Neural cell (in vitro differentiated cells): ENCODE measurements around the gene NKX3-2. TPM values are rescaled to one million over a fixed set of nuclear protein-coding genes. Genes with fewer than 3 reads are reported as not detected.

ENCODE experiments used
- H2AFZ ChIP-seq: fragments of 200-600, 300-800 bp; sonication (generic), shearing (Covaris generic); 2 replicates; pipeline ENCODE4 v1.6.0; 2014; ENCODE audit warnings: low read depth, mild to moderate bottlenecking, antibody characterized with exemption, low read length, moderate library complexity
- H3F3A ChIP-seq: fragments of 200-600 bp; shearing (Covaris generic); 2 replicates; pipeline ENCODE4 v1.6.1; 2016; ENCODE audit warnings: mild to moderate bottlenecking, moderate library complexity, mixed read lengths, antibody characterized with exemption, low read length; ENCODE audit not compliant: insufficient read depth, poor library complexity, severe bottlenecking
- H3K27ac ChIP-seq: fragments of 200-600, 300-800 bp; sonication (generic), shearing (Covaris generic); 2 replicates; pipeline ENCODE4 v1.5.1; 2014; ENCODE audit warnings: mild to moderate bottlenecking, low read length, moderate library complexity
- H3K27me3 ChIP-seq: fragments of 300-800, 200-600 bp; sonication (generic), shearing (Covaris generic); 2 replicates; pipeline ENCODE4 v1.6.0; 2014; ENCODE audit warnings: mild to moderate bottlenecking, low read depth, low read length, moderate library complexity; ENCODE audit not compliant: insufficient read depth
- H3K36me3 ChIP-seq: fragments of 300-800, 200-600 bp; sonication (generic), shearing (Covaris generic); 2 replicates; pipeline ENCODE4 v1.5.1; 2014; ENCODE audit warnings: mild to moderate bottlenecking, antibody characterized with exemption, low read length, moderate library complexity; ENCODE audit not compliant: insufficient read depth
- H3K4me2 ChIP-seq: fragments of 300-800, 200-600 bp; sonication (generic), shearing (Covaris generic); 2 replicates; pipeline ENCODE4 v1.6.0; 2014; ENCODE audit warnings: mild to moderate bottlenecking, low read length
- H3K4me3 ChIP-seq: fragments of 300-800, 200-600 bp; sonication (generic), shearing (Covaris generic); 2 replicates; pipeline ENCODE4 v1.5.1; 2014; ENCODE audit warnings: mild to moderate bottlenecking, low read length, moderate library complexity
- H3K79me2 ChIP-seq: fragments of 200-600 bp; shearing (Covaris generic); replicated peaks from 2 replicates; pipeline ENCODE4 v1.6.0; 2014; ENCODE audit warnings: mild to moderate bottlenecking, low read length, moderate library complexity; ENCODE audit not compliant: insufficient read depth
- H3K9ac ChIP-seq: fragments of 300-800, 200-600 bp; sonication (generic), shearing (Covaris generic); 2 replicates; pipeline ENCODE4 v1.6.1; 2016; ENCODE audit warnings: mild to moderate bottlenecking, low read length, mixed read lengths
- H3K9me2 ChIP-seq: fragments of 200-600 bp; shearing (Covaris generic); 2 replicates; pipeline ENCODE4 v1.6.1; 2016; ENCODE audit warnings: mild to moderate bottlenecking, low read length, mixed read lengths; ENCODE audit not compliant: insufficient read depth
- H3K9me3 ChIP-seq: fragments of 200-600, 300-800 bp; sonication (generic), shearing (Covaris generic); 2 replicates; pipeline ENCODE4 v1.6.1; 2016; ENCODE audit warnings: mild to moderate bottlenecking, mixed run types, low read length, moderate library complexity, mixed read lengths
- H4K20me1 ChIP-seq: fragments of 200-600 bp; shearing (Covaris generic); 2 replicates; pipeline ENCODE4 v1.6.1; 2016; ENCODE audit warnings: mild to moderate bottlenecking, mixed run types; ENCODE audit not compliant: insufficient read depth
- EP300 ChIP-seq: fragments of 450-650 bp; conservative IDR thresholded peaks from 2 replicates; pipeline ENCODE4 v1.6.1; 2014; ENCODE audit warnings: antibody characterized with exemption, mild to moderate bottlenecking, moderate library complexity; ENCODE audit not compliant: poor library complexity, severe bottlenecking
- EZH2 ChIP-seq: fragments of 200-600, 300-800 bp; shearing (Covaris generic), sonication (generic); IDR thresholded peaks from 2 replicates; pipeline ENCODE4 v1.6.1; 2014; ENCODE audit warnings: antibody characterized with exemption, low read length, borderline replicate concordance, mild to moderate bottlenecking; ENCODE audit not compliant: insufficient read depth, poor library complexity, severe bottlenecking
- MXI1 ChIP-seq: fragments of 450-650 bp; conservative IDR thresholded peaks from 2 replicates; pipeline ENCODE4 v1.6.1; 2014; ENCODE audit warnings: antibody characterized with exemption, mild to moderate bottlenecking; ENCODE audit not compliant: poor library complexity, severe bottlenecking
- POLR2AphosphoS5 ChIP-seq: IDR thresholded peaks from 2 replicates; pipeline ENCODE4 v1.6.1; 2012
- RAD21 ChIP-seq: fragments of 450-650 bp; conservative IDR thresholded peaks from 2 replicates; pipeline ENCODE4 v1.6.1; 2014; ENCODE audit warnings: antibody characterized with exemption, mild to moderate bottlenecking, moderate library complexity
- SMC3 ChIP-seq: fragments of 450-650 bp; conservative IDR thresholded peaks from 2 replicates; pipeline ENCODE4 v1.6.1; 2014; ENCODE audit warnings: antibody characterized with exemption, mild to moderate bottlenecking, moderate library complexity; ENCODE audit not compliant: poor library complexity
- TAF1 ChIP-seq: IDR thresholded peaks from 2 replicates; pipeline ENCODE4 v1.6.1; 2012; ENCODE audit warnings: low read depth
- polyA plus RNA-seq: library from polyadenylated mRNA; depleted of rRNA; stranded (reverse); fragments of >200 nt; gene quantifications from 2 replicates; pipeline ENCODE4 v1.2.3, GENCODE V29; 2014
- TF ChIP-seq, protein P1 (sequence below): fragments of 450-650 bp; IDR thresholded peaks from 2 replicates; pipeline ENCODE4 v1.5.1; 2014; ENCODE audit warnings: antibody characterized with exemption, mild to moderate bottlenecking, moderate library complexity; ENCODE audit not compliant: poor library complexity, severe bottlenecking
- TF ChIP-seq, protein P2 (sequence below): IDR thresholded peaks from 2 replicates; pipeline ENCODE4 v1.6.1; 2012; ENCODE audit warnings: borderline replicate concordance

The NKX3-2 gene
- polyA plus RNA-seq, 1 donor from 2014 or later = not detected

GRCh38 chr4:13577660-13578059 is 33.4 kb upstream of the NKX3-2 start:
- H3K79me2 ChIP-seq = no peaks in the 10 kb centered on the region
- H3K9me2 ChIP-seq = no peaks in the 10 kb centered on the region
- TF ChIP-seq TAF1 (no peak), MXI1 (no peak), EP300 (no peak), EZH2 (no peak), POLR2AphosphoS5 (no peak), SMC3 (no peak), RAD21 (no peak)
- TF ChIP-seq, protein P1, sequence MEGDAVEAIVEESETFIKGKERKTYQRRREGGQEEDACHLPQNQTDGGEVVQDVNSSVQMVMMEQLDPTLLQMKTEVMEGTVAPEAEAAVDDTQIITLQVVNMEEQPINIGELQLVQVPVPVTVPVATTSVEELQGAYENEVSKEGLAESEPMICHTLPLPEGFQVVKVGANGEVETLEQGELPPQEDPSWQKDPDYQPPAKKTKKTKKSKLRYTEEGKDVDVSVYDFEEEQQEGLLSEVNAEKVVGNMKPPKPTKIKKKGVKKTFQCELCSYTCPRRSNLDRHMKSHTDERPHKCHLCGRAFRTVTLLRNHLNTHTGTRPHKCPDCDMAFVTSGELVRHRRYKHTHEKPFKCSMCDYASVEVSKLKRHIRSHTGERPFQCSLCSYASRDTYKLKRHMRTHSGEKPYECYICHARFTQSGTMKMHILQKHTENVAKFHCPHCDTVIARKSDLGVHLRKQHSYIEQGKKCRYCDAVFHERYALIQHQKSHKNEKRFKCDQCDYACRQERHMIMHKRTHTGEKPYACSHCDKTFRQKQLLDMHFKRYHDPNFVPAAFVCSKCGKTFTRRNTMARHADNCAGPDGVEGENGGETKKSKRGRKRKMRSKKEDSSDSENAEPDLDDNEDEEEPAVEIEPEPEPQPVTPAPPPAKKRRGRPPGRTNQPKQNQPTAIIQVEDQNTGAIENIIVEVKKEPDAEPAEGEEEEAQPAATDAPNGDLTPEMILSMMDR = no peak
- TF ChIP-seq, protein P2, sequence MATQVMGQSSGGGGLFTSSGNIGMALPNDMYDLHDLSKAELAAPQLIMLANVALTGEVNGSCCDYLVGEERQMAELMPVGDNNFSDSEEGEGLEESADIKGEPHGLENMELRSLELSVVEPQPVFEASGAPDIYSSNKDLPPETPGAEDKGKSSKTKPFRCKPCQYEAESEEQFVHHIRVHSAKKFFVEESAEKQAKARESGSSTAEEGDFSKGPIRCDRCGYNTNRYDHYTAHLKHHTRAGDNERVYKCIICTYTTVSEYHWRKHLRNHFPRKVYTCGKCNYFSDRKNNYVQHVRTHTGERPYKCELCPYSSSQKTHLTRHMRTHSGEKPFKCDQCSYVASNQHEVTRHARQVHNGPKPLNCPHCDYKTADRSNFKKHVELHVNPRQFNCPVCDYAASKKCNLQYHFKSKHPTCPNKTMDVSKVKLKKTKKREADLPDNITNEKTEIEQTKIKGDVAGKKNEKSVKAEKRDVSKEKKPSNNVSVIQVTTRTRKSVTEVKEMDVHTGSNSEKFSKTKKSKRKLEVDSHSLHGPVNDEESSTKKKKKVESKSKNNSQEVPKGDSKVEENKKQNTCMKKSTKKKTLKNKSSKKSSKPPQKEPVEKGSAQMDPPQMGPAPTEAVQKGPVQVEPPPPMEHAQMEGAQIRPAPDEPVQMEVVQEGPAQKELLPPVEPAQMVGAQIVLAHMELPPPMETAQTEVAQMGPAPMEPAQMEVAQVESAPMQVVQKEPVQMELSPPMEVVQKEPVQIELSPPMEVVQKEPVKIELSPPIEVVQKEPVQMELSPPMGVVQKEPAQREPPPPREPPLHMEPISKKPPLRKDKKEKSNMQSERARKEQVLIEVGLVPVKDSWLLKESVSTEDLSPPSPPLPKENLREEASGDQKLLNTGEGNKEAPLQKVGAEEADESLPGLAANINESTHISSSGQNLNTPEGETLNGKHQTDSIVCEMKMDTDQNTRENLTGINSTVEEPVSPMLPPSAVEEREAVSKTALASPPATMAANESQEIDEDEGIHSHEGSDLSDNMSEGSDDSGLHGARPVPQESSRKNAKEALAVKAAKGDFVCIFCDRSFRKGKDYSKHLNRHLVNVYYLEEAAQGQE = no peak
- H3K4me3 ChIP-seq = no peak overlapping the region
- no peak overlapping the region for H3K9ac ChIP-seq
- H3K27ac ChIP-seq = no peak overlapping the region
- no peaks in the 10 kb centered on the region for H3K36me3 ChIP-seq
- no peaks in the 10 kb centered on the region for H3K9me3 ChIP-seq
- H3K4me2 ChIP-seq = no peak overlapping the region
- H3F3A ChIP-seq = no peaks in the 10 kb centered on the region
- H3K27me3 ChIP-seq = no peaks in the 10 kb centered on the region
- no peaks in the 10 kb centered on the region for H4K20me1 ChIP-seq
- H2AFZ ChIP-seq = no peak overlapping the region

DNA sequence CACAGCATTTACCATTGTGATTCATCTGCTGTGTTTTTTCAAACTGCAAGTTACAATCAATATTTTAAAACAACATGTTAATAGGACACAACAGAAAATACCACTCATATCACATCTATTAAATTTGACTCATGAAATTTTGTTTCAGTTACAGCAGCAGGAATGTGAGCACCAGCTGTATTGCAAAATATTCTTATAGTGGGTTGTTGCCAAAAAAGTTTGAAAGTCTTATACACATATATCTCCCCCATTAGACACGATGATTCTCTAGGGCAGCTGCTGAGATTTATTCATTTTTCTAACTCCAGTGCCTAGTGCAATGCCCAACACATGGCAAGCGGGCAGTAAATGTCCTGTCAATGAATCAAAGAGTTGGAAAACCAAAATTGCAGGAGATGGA is 26.6 kb upstream of the NKX3-2 start:
- Histone ChIP-seq H2AFZ (no peak overlapping the region), H3F3A (no peaks in the 10 kb centered on the region), H3K4me2 (no peak overlapping the region), H3K36me3 (peaks cover 18% of the 10 kb centered on the region), H3K27ac (no peak overlapping the region), H4K20me1 (no peaks in the 10 kb centered on the region), H3K9me2 (no peaks in the 10 kb centered on the region), H3K4me3 (no peak overlapping the region), H3K9ac (no peak overlapping the region), H3K79me2 (no peaks in the 10 kb centered on the region), H3K27me3 (no peaks in the 10 kb centered on the region), H3K9me3 (no peaks in the 10 kb centered on the region)
- TF ChIP-seq RAD21 (no peak), EP300 (no peak), POLR2AphosphoS5 (no peak)
- TF ChIP-seq, protein P1 = no peak
